CD4-positive, alpha-beta T cell (primary cell): ENCODE measurements around the gene KLHL40. TPM values are rescaled to one million over a fixed set of nuclear protein-coding genes. Genes with fewer than 3 reads are reported as not detected.

Experiments used
- ATAC-seq: fragments of 200-7000 bp; cut with Tn5 transposase; one replicate; pipeline ENCODE4 v1.10.0; 2022; ENCODE audit warnings: mild to moderate bottlenecking; ENCODE audit not compliant: poor library complexity
- CTCF ChIA-PET: fragments of 350-600 bp; sonication (Branson Sonifier 250); formaldehyde crosslinking; loops from one replicate; lab custom pipeline; 2021; ENCODE audit warnings: antibody characterized with exemption, inconsistent platforms; lab: Charles Lee
- POLR2A ChIA-PET: fragments of 350-600 bp; sonication (Branson Sonifier 250); formaldehyde crosslinking; loops from one replicate; lab custom pipeline; 2021; ENCODE audit warnings: antibody characterized with exemption, inconsistent platforms; lab: Charles Lee
- DNase-seq, 14 experiments: peaks; one replicate each; pipeline ENCODE4 v3.0.0-alpha.2; 2013 to 2020; ENCODE audit warnings: mixed read lengths in 2 of 14
- H3K27ac ChIP-seq, 2 donors: one replicate each; pipeline versions ENCODE4 v1.5.1 to v1.7.0; 2013; ENCODE audit warnings: low read length in 2 of 2, low read depth in 1 of 2, mild to moderate bottlenecking in 1 of 2
- H3K27me3 ChIP-seq, 2 experiments: 1 replicate in 1 of 2; 2 replicates in 1 of 2; pipeline versions ENCODE4 v1.6.1 to v1.7.0; 2013; ENCODE audit warnings: low read length in 2 of 2, control low read depth in 1 of 2, mild to moderate bottlenecking in 1 of 2, moderate library complexity in 1 of 2; ENCODE audit not compliant: insufficient read depth in 2 of 2, control insufficient read depth in 1 of 2
- H3K36me3 ChIP-seq: one replicate; pipeline ENCODE4 v1.6.1; 2013; ENCODE audit warnings: low read length, control low read depth; ENCODE audit not compliant: insufficient read depth
- H3K4me1 ChIP-seq: one replicate; pipeline ENCODE4 v1.6.1; 2013; ENCODE audit warnings: low read length, control low read depth; ENCODE audit not compliant: insufficient read depth
- H3K4me3 ChIP-seq: one replicate; pipeline ENCODE4 v1.5.1; 2013; ENCODE audit warnings: mild to moderate bottlenecking, low read length, moderate library complexity
- H3K9me3 ChIP-seq, 2 experiments: 1 replicate in 1 of 2; 2 replicates in 1 of 2; pipeline versions ENCODE4 v1.6.1 to v1.7.0; 2013; ENCODE audit warnings: low read length in 2 of 2, mild to moderate bottlenecking in 2 of 2, control low read depth in 1 of 2, moderate library complexity in 1 of 2; ENCODE audit not compliant: control insufficient read depth in 1 of 2, insufficient read depth in 1 of 2
- H3K27ac Mint-ChIP-seq: one replicate; pipeline ENCODE4 v1.8.0; 2020; ENCODE audit warnings: mixed read lengths
- H3K27me3 Mint-ChIP-seq: one replicate; pipeline ENCODE4 v1.8.0; 2021; ENCODE audit warnings: mixed read lengths
- H3K36me3 Mint-ChIP-seq: one replicate; pipeline ENCODE4 v1.8.0; 2021; ENCODE audit warnings: low read depth, mixed read lengths
- H3K4me1 Mint-ChIP-seq: one replicate; pipeline ENCODE4 v1.8.0; 2021; ENCODE audit warnings: low read depth, mixed read lengths
- H3K4me3 Mint-ChIP-seq: one replicate; pipeline ENCODE4 v1.8.0; 2020; ENCODE audit warnings: mild to moderate bottlenecking, mixed read lengths
- H3K9me3 Mint-ChIP-seq: one replicate; pipeline ENCODE4 v1.8.0; 2020; ENCODE audit warnings: mixed read lengths
- CTCF ChIP-seq: fragments of 200-600 bp; IDR thresholded peaks from one replicate; pipeline ENCODE4 v1.8.0; 2022; ENCODE audit warnings: antibody characterized with exemption, mild to moderate bottlenecking
- intact Hi-C, 2 experiments: fragments of 100-400 bp; cut with DNase I in 1 of 2; cut with micrococcal nuclease in 1 of 2; formaldehyde crosslinking; loops; one replicate each; pipeline versions ENCODE4 v1.15.1 to v1.9.0; 2023 to 2025; cut with DNase I, micrococcal nuclease
- total RNA-seq, 174 experiments: library from RNA in 2 of 174; stranded (reverse) in 2 of 174; gene quantifications; one replicate each; pipeline ENCODE4 v1.2.3 and lab custom pipeline; 2021 to 2026

Gene KLHL40
- total RNA-seq, 2 experiments from 2014 or later, result not detected

DNA sequence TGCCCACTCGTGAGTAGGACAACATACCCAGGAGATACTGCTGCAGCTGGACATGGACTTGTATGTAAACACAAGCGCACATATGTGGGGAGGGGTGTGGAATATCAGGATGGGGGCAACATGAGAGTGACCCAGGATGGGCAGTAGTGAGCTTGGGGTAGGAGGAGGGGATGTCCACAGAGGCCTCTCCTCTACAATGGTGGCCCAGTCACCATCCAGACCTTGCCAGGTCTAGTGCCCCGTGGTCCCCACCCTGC lies 32.1 kb upstream of the KLHL40 start:
- intact Hi-C loops, result loop anchor here in 1 of 2 experiments (5.0 kb wide), 1 partner anchor 89 kb away; no protein-coding TSS in a partner anchor
- H3K27ac Mint-ChIP-seq, result no peak overlapping the region

DNA sequence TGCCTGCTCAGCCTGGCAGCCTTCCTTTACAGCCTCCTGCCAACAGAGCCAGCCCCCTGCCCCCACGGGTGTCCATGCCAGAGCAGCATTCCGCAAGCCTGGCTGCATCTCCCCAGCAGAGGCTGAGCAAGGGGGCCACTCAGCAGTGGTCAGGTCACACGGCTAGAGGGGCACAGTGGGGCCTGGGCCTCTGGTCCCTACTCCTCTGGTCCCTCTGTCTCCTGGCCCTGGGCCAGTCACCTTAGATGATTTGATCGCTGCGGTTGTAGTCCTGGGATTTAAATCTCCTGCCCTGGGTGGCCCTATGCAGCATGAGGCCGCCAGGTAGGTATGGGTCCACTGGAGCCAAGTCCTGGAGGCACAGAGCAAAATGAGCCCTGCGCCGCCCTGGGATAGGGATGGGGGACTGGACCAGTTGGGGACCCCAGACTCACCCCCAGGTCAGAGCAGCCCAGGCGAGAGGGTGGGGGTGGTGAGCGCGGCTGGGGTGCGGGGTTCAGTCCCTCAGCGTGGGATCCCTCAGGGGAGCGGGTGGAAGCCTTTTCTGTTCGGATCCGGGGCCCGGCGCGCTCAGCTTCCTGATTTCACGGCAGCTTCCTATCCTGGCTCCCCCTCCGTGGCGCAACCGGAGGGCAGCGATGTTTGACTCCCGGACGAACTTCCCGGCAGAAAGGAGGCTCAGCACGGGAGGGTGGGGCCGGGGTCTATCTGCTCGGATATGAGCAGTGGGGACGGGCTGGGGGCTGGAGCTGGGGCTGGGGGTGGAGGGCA lies 31.6 kb upstream of the KLHL40 start, which contains the start of gene ZBTB47:
ZBTB47 (plus strand) TSS at position 138 of the 771 bp plus-strand sequence. CDS start 4,659 bp downstream, outside the sequence.
- peak within 1 kb of the TSS; percentile 44 for H3K27ac Mint-ChIP-seq
- Histone ChIP-seq H3K9me3 (no peaks in the 10 kb centered on the region), H3K36me3 (peaks cover 2% of the 10 kb centered on the region), H3K4me3 (peak within 1 kb of the TSS; percentile 60), H3K27me3 (no peaks in the 10 kb centered on the region), H3K27ac (no peak within 1 kb of the TSS), H3K4me1 (peaks cover 31% of the 10 kb centered on the region)
- H3K4me1 Mint-ChIP-seq, result peaks cover 29% of the 10 kb centered on the region
- H3K4me3 Mint-ChIP-seq, result peak within 1 kb of the TSS; percentile 90
- CTCF ChIA-PET, result interaction anchor here (0.9 kb wide), 1 partner anchor 71 kb away, joined by 3 read pairs; the partner anchor contains the start of gene SEC22C
- ATAC-seq, result peak; percentile 19
- peak in 3 of 14 experiments; percentile 31 to 45 (median 37) for DNase-seq
- H3K36me3 Mint-ChIP-seq, result peaks cover 8% of the 10 kb centered on the region
- no peak for TF ChIP-seq CTCF
- H3K27me3 Mint-ChIP-seq, result no peaks in the 10 kb centered on the region
- H3K9me3 Mint-ChIP-seq, result no peaks in the 10 kb centered on the region
- POLR2A ChIA-PET, result interaction anchor here (1.0 kb wide), 2 partner anchors 10 to 53 kb away, joined by 3 read pairs; partner anchors contain the start of gene NKTR
- intact Hi-C loops, result loop anchor here in 1 of 2 experiments (5.0 kb wide), 1 partner anchor 89 kb away; no protein-coding TSS in a partner anchor

More for the DNA sequence above, 32.1 kb upstream of the KLHL40 start:
- ATAC-seq (no peak), DNase-seq (no peak)
- no peak for TF ChIP-seq CTCF
- POLR2A ChIA-PET, result no interaction called here
- CTCF ChIA-PET, result no interaction called here
- no peaks in the 10 kb centered on the region for H3K9me3 Mint-ChIP-seq
- peaks cover 8% of the 10 kb centered on the region for H3K36me3 Mint-ChIP-seq
- Histone ChIP-seq H3K9me3 (no peaks in the 10 kb centered on the region), H3K27me3 (no peaks in the 10 kb centered on the region), H3K4me1 (peaks cover 31% of the 10 kb centered on the region), H3K27ac (no peak overlapping the region), H3K36me3 (peaks cover 4% of the 10 kb centered on the region), H3K4me3 (peak overlapping the region; percentile 60)
- peaks cover 29% of the 10 kb centered on the region for H3K4me1 Mint-ChIP-seq
- no peaks in the 10 kb centered on the region for H3K27me3 Mint-ChIP-seq
- H3K4me3 Mint-ChIP-seq, result peak overlapping the region; percentile 76

DNA sequence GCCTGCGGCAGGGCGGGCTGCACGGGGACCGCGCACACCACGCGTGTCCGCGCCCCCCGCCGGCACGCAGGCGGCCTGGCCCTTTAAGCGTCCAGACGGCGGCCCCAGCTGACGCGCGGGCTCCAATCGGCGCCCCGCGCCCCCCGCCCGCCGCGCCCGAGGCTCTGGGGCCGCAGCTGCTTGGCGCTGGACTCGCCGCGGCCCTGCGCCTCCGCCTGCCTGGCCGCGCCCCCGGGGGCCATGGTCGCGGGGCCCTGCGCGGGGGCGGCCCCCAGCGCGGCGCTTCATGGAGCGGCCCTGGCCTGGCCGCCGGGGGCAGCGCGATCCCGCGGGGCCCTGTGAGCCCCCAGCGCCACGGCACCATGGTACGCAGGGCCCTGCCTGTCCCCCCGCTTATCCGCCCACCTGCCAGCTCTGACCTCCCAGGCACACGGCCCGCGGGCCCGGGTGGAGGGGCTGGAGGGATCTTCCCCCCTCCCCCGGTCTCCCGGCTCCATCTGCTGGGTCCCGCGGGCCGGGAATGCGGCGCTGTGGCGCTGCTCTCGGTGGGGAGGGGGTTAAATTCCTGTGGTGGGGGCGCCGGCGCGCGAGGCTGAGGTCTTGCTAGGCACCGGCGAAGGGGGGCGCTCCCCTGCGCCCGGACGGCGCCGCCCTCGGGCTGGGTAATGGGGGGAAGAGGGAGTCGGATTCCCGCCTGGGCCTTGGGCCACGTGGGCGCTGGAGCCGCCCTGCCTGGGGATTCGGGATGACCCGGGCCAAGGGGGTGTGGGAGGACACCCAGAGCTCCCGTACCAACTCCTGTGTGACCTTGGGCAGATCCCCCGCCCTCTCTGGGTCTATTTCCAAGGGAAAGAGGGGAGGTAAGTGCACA lies 30.8 kb upstream of the KLHL40 start:
- Histone ChIP-seq H3K4me3 (peak overlapping the region; percentile 60), H3K36me3 (no peaks in the 10 kb centered on the region), H3K27me3 (no peaks in the 10 kb centered on the region), H3K4me1 (peaks cover 31% of the 10 kb centered on the region), H3K9me3 (no peaks in the 10 kb centered on the region), H3K27ac (no peak overlapping the region)
- Mint-ChIP-seq H3K4me3 (peak overlapping the region; percentile 60), H3K4me1 (peaks cover 23% of the 10 kb centered on the region), H3K36me3 (no peaks in the 10 kb centered on the region), H3K27ac (no peak overlapping the region), H3K9me3 (no peaks in the 10 kb centered on the region), H3K27me3 (no peaks in the 10 kb centered on the region)
- ChIA-PET CTCF (interaction anchor here (0.9 kb wide), 2 partner anchors 9 to 72 kb away, joined by 3 read pairs; partner anchors contain the start of gene SEC22C), POLR2A (interaction anchor here (1.0 kb wide), 2 partner anchors 11 to 54 kb away, joined by 3 read pairs; partner anchors contain the start of gene NKTR)
- ATAC-seq (peak; percentile 54), DNase-seq (peak in 4 of 14 experiments; percentile 13 to 54 (median 36))
- TF ChIP-seq CTCF, result no peak
- intact Hi-C loops, result loop anchor here in 1 of 2 experiments (5.0 kb wide), 1 partner anchor 88 kb away; no protein-coding TSS in a partner anchor
